SK-N-SH treated with all-trans-retinoic acid at 6 μM for 48 hours (cell line): ENCODE measurements around the gene ARPC2.

Experiments
- ATAC-seq: fragments of 200-7000 bp; cut with Tn5 transposase; 3 replicates; pipeline ENCODE4 v1.9.1; 2020; ENCODE audit warnings: mild to moderate bottlenecking, moderate library complexity
- CREB5 ChIP-seq: fragments of 250-450 bp; sonication (Bioruptor Pico); IDR thresholded peaks from 2 replicates; pipeline ENCODE4 v1.5.1; 2020; ENCODE audit warnings: low read depth, mild to moderate bottlenecking, moderate library complexity
- CSDC2 ChIP-seq: fragments of 250-450 bp; sonication (Bioruptor Pico); IDR thresholded peaks from 2 replicates; pipeline ENCODE4 v1.5.0; 2020; ENCODE audit warnings: mild to moderate bottlenecking, moderate library complexity
- CSRNP3 ChIP-seq: fragments of 250-450 bp; sonication (Bioruptor Pico); IDR thresholded peaks from 2 replicates; pipeline ENCODE4 v1.5.1; 2021; ENCODE audit warnings: mild to moderate bottlenecking, moderate library complexity
- ESRRG ChIP-seq: fragments of 250-450 bp; sonication (Bioruptor Pico); IDR thresholded peaks from 2 replicates; pipeline ENCODE4 v1.6.1; 2021; ENCODE audit warnings: mild to moderate bottlenecking
- GLIS3 ChIP-seq: fragments of 250-450 bp; sonication (Bioruptor Pico); IDR thresholded peaks from 2 replicates; pipeline ENCODE4 v1.5.0; 2020; ENCODE audit warnings: mild to moderate bottlenecking, moderate library complexity
- ISL1 ChIP-seq: fragments of 250-450 bp; sonication (Bioruptor Pico); IDR thresholded peaks from 2 replicates; pipeline ENCODE4 v2.1.2; 2022; ENCODE audit warnings: mild to moderate bottlenecking, moderate library complexity
- OSR1 ChIP-seq: fragments of 250-450 bp; sonication (Bioruptor Pico); IDR thresholded peaks from 2 replicates; pipeline ENCODE4 v1.8.0; 2022; ENCODE audit warnings: moderate library complexity, mild to moderate bottlenecking, inconsistent platforms
- POU6F1 ChIP-seq: fragments of 250-450 bp; sonication (Bioruptor Pico); IDR thresholded peaks from 2 replicates; pipeline ENCODE4 v1.8.0; 2021; ENCODE audit warnings: low read depth, mild to moderate bottlenecking, moderate library complexity, borderline replicate concordance
- PPARA ChIP-seq: fragments of 250-450 bp; sonication (Bioruptor Pico); IDR thresholded peaks from 2 replicates; pipeline ENCODE4 v1.5.0; 2020; ENCODE audit warnings: mild to moderate bottlenecking, borderline replicate concordance
- RARB ChIP-seq: fragments of 250-450 bp; sonication (Bioruptor Pico); IDR thresholded peaks from 2 replicates; pipeline ENCODE4 v1.8.0; 2021; ENCODE audit warnings: mild to moderate bottlenecking, moderate library complexity
- SNAI2 ChIP-seq: fragments of 250-450 bp; sonication (Bioruptor Pico); IDR thresholded peaks from 2 replicates; pipeline ENCODE4 v1.5.0; 2020; ENCODE audit warnings: mild to moderate bottlenecking, moderate library complexity
- TCF4 ChIP-seq: fragments of 250-450 bp; sonication (Bioruptor Pico); IDR thresholded peaks from 2 replicates; pipeline ENCODE4 v1.8.0; 2021; ENCODE audit warnings: mild to moderate bottlenecking, moderate library complexity, borderline replicate concordance
- TOX ChIP-seq: fragments of 250-450 bp; sonication (Bioruptor Pico); IDR thresholded peaks from 2 replicates; pipeline ENCODE4 v1.8.0; 2021; ENCODE audit warnings: mild to moderate bottlenecking, moderate library complexity, borderline replicate concordance
- TSHZ2 ChIP-seq: fragments of 250-450 bp; sonication (Bioruptor Pico); IDR thresholded peaks from 2 replicates; pipeline ENCODE4 v1.5.0; 2020; ENCODE audit warnings: mild to moderate bottlenecking, moderate library complexity
- ZC3H10 ChIP-seq: fragments of 250-450 bp; sonication (Bioruptor Pico); IDR thresholded peaks from 2 replicates; pipeline ENCODE4 v1.5.1; 2021; ENCODE audit warnings: mild to moderate bottlenecking, moderate library complexity
- ZNF565 ChIP-seq: fragments of 450-650 bp; formaldehyde crosslinking; conservative IDR thresholded peaks from 2 replicates; pipeline ENCODE4 v1.5.0; 2020; ENCODE audit warnings: low read depth, mild to moderate bottlenecking, moderate library complexity
- ZNF70 ChIP-seq: fragments of 450-650 bp; formaldehyde crosslinking; IDR thresholded peaks from 2 replicates; pipeline ENCODE4 v1.5.0; 2020; ENCODE audit warnings: mild to moderate bottlenecking, moderate library complexity

Gene ARPC2

GRCh38 chr2:218296847-218297246, 79.9 kb downstream of the ARPC2 start:
- ATAC-seq = no peak
- TF ChIP-seq RARB (CRISPR knock-in tag) = no peak
- no peak for TF ChIP-seq TCF4
- TF ChIP-seq PPARA (CRISPR knock-in tag) = no peak
- no peak for TF ChIP-seq ZNF565 (CRISPR knock-in tag)
- TF ChIP-seq CREB5 (CRISPR knock-in tag) = no peak
- TF ChIP-seq, all 23 proteins: peak for 0

- no peak for ATAC-seq
- TF ChIP-seq ESRRG (CRISPR knock-in tag) (no peak), ZNF565 (CRISPR knock-in tag) (no peak), ISL1 (CRISPR knock-in tag) (no peak), TSHZ2 (CRISPR knock-in tag) (no peak), CSRNP3 (CRISPR knock-in tag) (no peak), POU6F1 (no peak), TCF4 (no peak), SNAI2 (CRISPR knock-in tag) (no peak), GLIS3 (CRISPR knock-in tag) (no peak)
- TF ChIP-seq, all 23 proteins: peak for 0
Measured at GRCh38 chr2:218298314-218298875, 81.4 kb downstream of the ARPC2 start.

GRCh38 chr2:218300141-218300540, 83.2 kb downstream of the ARPC2 start:
- ATAC-seq = no peak
- TF ChIP-seq TCF4 (no peak), CSDC2 (no peak), CREB5 (CRISPR knock-in tag) (no peak), SNAI2 (CRISPR knock-in tag) (no peak), OSR1 (no peak), TOX (CRISPR knock-in tag) (no peak), GLIS3 (CRISPR knock-in tag) (no peak), ISL1 (CRISPR knock-in tag) (no peak), ZC3H10 (no peak), ZNF70 (CRISPR knock-in tag) (no peak), ZNF565 (CRISPR knock-in tag) (no peak), ESRRG (CRISPR knock-in tag) (no peak), CSRNP3 (CRISPR knock-in tag) (no peak)
